ENCODE data around the gene ZNF836. TPM values are rescaled to one million over a fixed set of nuclear protein-coding genes. Genes with fewer than 3 reads are reported as not detected.

ZNF836 gene
- polyA plus RNA-seq, 1 experiment, result 3.7 TPM

DNA sequence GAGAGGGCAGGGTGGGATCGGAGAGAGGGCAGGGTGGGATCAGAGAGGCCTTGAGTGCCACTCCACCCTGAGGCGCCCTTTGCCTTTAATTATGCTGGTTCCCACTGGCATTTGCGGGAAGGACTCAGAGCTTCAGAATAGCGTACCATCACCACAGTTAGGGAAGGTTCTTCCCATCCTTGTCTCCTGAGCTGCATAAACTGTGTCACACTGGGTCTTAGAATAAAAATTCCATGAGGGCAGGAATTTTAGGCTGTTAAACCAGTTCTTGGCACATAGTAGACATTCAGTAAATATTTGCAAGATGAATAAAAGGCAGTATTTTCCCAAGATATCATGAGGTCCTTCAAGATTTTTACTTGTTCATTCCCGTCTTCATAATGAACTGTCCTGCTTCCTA is 42.8 kb upstream of the ZNF836 start:
- POLR2A ChIA-PET, result interaction anchor here (1.5 kb wide), 1 partner anchor 25 kb away, joined by 4 read pairs; the partner anchor contains the start of gene PPP2R1A
- CTCF ChIA-PET, result interaction anchor here (2.3 kb wide), 1 partner anchor 23 kb away, joined by 5 read pairs; no protein-coding TSS in a partner anchor
- H3K27ac ChIP-seq (ENCODE audit: low read depth, low read length), result no peak overlapping the region
- no peaks in the 10 kb centered on the region; the same call in 1 of the 2 replicates for H3K9me3 ChIP-seq (ENCODE audit: control insufficient read depth, insufficient read depth, low read length)
- DNase-seq (ENCODE audit: low read depth, low spot score), result no peak
- no peak overlapping the region for H3K4me3 ChIP-seq (ENCODE audit: low read depth, low read length)
- H3K27me3 ChIP-seq (ENCODE audit: control insufficient read depth, insufficient read depth, low read length), result no peaks in the 10 kb centered on the region
- no peak for TF ChIP-seq CTCF (IDR thresholded peaks at IDR 0.05; ENCODE audit: low read depth, low read length)

DNA sequence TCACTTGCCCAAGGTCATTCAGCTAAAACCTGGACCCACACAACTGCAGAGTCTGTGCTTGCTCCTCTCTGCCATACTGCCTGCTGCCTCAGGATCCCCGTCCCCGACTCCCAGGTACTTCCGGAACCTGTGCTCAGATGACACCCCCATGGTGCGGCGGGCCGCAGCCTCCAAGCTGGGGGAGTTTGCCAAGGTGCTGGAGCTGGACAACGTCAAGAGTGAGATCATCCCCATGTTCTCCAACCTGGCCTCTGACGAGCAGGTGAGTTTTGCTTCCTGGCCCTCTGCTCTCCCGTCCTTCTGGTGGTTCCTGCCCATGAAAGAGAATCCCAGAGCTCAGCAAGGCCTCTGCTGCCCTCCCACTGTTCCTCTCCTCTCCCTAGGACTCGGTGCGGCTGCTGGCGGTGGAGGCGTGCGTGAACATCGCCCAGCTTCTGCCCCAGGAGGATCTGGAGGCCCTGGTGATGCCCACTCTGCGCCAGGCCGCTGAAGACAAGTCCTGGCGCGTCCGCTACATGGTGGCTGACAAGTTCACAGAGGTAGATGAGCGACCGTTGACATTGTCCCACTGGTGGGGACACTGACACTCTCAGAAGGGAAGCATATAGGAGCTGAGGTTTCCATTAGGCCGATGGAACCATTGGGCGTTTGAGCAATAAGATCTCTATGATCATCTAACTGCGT is 41.3 kb upstream of the ZNF836 start:
- no peak for TF ChIP-seq CTCF (IDR thresholded peaks at IDR 0.05; ENCODE audit: low read depth, low read length)
- H3K27ac ChIP-seq (ENCODE audit: low read depth, low read length), result no peak overlapping the region
- no peaks in the 10 kb centered on the region for H3K27me3 ChIP-seq (ENCODE audit: control insufficient read depth, insufficient read depth, low read length)
- no peaks in the 10 kb centered on the region; the same call in 1 of the 2 replicates for H3K9me3 ChIP-seq (ENCODE audit: control insufficient read depth, insufficient read depth, low read length)
- no peak overlapping the region for H3K4me3 ChIP-seq (ENCODE audit: low read depth, low read length)
- POLR2A ChIA-PET, result interaction anchor here (1.5 kb wide), 1 partner anchor 23 kb away, joined by 4 read pairs; the partner anchor contains the start of gene PPP2R1A
- no peak for DNase-seq (ENCODE audit: low read depth, low spot score)
- CTCF ChIA-PET, result interaction anchor here (0.6 to 2.3 kb wide), 3 partner anchors 25 to 1810 kb away, joined by 3 to 5 read pairs (median 4); partner anchors contain the start of gene ZNF616

- ChIA-PET CTCF (no interaction called here), POLR2A (no interaction called here)
- Histone ChIP-seq H3K27me3 (ENCODE audit: control insufficient read depth, insufficient read depth, low read length) (no peaks in the 10 kb centered on the region), H3K27ac (ENCODE audit: low read depth, low read length) (no peak overlapping the region), H3K4me3 (ENCODE audit: low read depth, low read length) (no peak overlapping the region), H3K9me3 (ENCODE audit: control insufficient read depth, insufficient read depth, low read length) (no peaks in the 10 kb centered on the region; the same call in 1 of the 2 replicates)
- no peak for DNase-seq (ENCODE audit: low read depth, low spot score)
- TF ChIP-seq CTCF (IDR thresholded peaks at IDR 0.05; ENCODE audit: low read depth, low read length), result no peak
These were observed 40.6 kb upstream of the ZNF836 start for GRCh38 chr19:52211926-52212571.

- no peaks in the 10 kb centered on the region for H3K27me3 ChIP-seq (ENCODE audit: control insufficient read depth, insufficient read depth, low read length)
These were observed 39.8 kb upstream of the ZNF836 start for GRCh38 chr19:52211203-52211602.

More at GRCh38 chr19:52211203-52211602, 39.8 kb upstream of the ZNF836 start:
- DNase-seq (ENCODE audit: low read depth, low spot score), result no peak
- no peak for TF ChIP-seq CTCF (IDR thresholded peaks at IDR 0.05; ENCODE audit: low read depth, low read length)
- no peak overlapping the region for H3K27ac ChIP-seq (ENCODE audit: low read depth, low read length)
- CTCF ChIA-PET, result no interaction called here
- H3K9me3 ChIP-seq (ENCODE audit: control insufficient read depth, insufficient read depth, low read length), result no peaks in the 10 kb centered on the region; the same call in 1 of the 2 replicates
- no peak overlapping the region for H3K4me3 ChIP-seq (ENCODE audit: low read depth, low read length)
- POLR2A ChIA-PET, result no interaction called here

Measured in AG04450 (cell line).